T47D (cell line): ENCODE measurements around the gene RHEB.

Experiments
- DNase-seq, 2 experiments: peaks; one replicate each; pipeline versions ENCODE4 v3.0.0 to v3.0.0-alpha.2; 2011 to 2012; ENCODE audit warnings: low read depth in 1 of 2, low spot score in 1 of 2
- JUND ChIP-seq: IDR thresholded peaks from 2 replicates; pipeline ENCODE4 v1.6.1; 2012; ENCODE audit warnings: low read depth
- in situ Hi-C: cut with HindIII; loops from 2 replicates; pipeline ENCODE4 v1.10.0; 2016; ENCODE audit warnings: low sequenced_read_pairs, low pct_unique_long_range_greater_than_20kb

Gene RHEB

DNA sequence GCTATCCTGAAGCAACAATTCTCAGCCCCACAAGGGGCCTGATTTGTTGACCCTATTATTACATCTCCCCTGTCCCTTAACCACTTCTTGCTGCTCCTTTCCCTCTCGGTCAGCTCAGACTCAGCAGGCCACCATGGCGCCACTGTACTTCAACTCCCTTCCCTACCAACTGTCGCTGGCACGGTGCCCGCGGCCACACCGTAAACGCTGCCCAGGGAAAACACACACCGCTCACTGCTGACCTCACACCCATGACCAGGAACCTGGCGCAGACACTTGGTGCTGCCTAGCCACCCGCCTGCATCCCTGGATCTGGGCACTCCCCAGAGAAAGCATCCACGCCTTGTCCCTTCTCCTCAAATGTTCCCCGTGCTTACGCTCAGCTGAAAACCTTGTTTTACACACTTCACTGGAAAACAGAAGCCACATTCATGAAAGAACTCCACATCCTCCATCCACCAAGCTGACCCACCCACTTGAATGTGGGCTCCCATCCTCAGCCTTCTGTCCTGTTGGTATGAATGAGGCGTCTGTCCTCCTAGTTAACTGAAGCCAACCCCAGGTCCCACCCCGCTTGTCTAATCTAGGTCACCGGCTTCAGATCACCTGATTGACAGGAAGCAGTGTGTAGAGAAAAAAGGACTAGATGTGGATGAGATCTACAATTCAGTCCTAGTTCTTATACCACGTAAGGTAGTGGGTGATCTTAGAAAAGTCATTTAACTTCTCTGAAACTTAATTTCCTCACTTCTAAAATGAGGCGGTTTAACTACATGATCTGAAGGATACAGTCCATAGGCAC, 51.3 kb downstream of the RHEB start:
- in situ Hi-C loops, result no loop called here
- no peak for TF ChIP-seq JUND
- DNase-seq, result no peak

DNA sequence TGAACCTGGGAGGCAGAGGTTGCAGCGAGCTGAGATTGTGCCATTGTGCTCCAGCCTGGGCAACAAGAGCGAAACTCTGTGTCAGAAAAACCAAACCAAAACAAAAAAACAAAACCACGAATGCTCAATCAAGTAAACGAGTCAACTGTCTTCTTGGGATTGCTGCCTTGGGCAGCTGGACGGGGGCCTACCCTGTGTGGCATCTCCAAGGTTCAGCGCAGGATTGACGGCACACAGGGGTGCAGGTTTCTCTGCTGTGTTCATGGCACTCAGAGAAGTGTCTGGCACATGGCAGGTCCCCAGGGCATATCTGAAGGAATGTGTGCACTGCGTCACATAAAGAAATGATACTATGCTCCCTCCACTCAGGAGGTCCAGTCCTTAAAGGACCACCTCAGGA, 54.5 kb downstream of the RHEB start:
- in situ Hi-C loops, result no loop called here
- no peak for DNase-seq
- no peak for TF ChIP-seq JUND

DNA sequence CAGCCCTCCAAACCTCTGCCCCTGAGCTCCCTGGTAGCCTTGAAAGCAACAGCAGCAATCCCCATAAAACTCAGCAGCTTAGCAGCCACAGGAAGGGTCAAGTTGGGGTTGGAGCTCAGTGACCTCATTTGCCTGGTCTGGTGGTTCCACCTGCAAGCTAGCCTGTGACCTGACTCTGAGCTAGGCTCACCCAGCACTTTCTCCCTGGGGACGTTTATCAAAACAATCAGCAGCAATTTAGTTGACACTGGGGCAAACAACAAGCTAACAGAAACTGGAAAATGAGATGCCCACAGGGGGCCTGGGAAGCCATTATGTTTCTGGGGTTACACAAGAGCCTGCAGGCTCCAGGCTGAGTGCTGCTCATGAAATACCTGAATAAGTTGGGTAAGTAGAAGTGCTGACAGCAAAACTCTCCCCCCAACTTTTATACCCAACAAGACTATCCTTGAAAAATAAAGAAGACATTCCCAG, 57.4 kb downstream of the RHEB start:
- no peak for TF ChIP-seq JUND
- no peak for DNase-seq
- in situ Hi-C loops, result no loop called here

DNA sequence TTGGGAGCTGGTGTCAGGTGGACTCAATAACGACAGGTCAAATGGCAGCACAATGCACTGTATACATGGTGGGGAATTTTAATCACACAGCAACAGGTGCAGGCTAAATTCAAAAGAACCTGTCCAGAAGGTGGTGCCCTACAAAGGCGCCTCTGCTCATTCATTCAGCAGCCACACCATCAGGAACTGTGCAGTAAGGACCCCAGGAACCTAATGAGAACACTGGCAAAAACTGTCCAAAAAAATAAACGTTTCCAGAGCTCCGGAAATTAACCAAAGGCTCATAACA, 57.8 kb downstream of the RHEB start:
- no peak for TF ChIP-seq JUND
- in situ Hi-C loops, result no loop called here
- DNase-seq, result no peak

DNA sequence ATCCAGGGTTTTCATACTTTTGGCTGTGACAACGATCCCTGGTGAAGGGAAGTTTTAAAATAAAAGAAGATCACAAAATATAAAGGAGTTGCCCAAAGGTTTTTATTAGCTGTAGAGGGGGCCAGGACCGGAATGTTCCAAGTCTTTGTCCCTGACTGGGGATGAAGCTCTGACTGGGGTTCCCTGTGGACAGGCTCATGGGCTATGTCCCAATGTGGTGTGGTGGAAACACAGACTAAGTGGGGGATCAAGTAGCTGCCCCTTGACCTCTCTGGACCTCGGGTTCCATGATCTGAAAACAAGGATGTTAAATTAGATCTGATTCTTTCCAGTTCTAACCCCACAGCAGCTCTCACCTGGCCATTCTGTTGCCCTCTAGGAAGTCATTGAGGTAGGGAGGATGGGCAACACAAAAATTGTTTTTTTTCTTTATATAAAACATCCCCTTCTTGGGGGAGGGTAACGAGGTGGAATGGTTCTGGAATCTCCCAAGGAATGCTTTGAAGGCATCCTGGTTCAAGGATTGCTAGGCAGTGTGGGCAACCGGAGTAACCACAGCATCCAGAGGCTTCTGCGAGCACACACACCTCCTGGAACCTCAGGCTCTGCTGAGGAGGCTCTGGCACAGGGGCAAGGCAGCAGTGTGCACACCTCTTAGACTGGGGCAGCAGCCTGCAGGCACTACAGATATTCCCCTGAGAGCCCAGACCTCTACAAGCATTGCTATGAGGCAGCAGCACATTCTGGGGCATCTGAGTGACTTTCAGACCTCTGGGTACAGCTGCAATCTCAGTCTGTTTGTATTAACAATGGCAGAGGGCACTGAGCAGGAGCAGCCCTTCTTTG, 58.4 kb downstream of the RHEB start:
- TF ChIP-seq JUND, result no peak
- no peak for DNase-seq
- in situ Hi-C loops, result no loop called here

DNA sequence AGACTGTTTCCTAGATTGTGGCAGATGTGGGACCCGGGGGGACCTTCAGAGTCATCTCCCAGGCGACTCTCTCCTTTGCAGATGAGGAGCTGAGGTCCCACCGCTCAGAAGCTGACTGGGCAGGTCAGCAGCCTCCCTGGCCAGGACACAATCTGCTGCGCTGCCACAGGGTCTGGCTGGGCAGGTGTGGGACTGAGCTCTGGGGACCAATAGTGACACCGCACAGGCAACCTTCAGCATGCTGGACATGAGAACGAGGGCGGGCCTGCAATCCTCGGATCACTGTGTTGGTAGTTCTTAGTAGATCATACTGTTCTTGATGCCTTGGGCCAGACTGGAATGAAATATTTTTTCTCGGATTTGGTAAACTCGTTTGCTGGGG, 59.2 kb downstream of the RHEB start:
- no peak for TF ChIP-seq JUND
- in situ Hi-C loops, result no loop called here
- no peak for DNase-seq

DNA sequence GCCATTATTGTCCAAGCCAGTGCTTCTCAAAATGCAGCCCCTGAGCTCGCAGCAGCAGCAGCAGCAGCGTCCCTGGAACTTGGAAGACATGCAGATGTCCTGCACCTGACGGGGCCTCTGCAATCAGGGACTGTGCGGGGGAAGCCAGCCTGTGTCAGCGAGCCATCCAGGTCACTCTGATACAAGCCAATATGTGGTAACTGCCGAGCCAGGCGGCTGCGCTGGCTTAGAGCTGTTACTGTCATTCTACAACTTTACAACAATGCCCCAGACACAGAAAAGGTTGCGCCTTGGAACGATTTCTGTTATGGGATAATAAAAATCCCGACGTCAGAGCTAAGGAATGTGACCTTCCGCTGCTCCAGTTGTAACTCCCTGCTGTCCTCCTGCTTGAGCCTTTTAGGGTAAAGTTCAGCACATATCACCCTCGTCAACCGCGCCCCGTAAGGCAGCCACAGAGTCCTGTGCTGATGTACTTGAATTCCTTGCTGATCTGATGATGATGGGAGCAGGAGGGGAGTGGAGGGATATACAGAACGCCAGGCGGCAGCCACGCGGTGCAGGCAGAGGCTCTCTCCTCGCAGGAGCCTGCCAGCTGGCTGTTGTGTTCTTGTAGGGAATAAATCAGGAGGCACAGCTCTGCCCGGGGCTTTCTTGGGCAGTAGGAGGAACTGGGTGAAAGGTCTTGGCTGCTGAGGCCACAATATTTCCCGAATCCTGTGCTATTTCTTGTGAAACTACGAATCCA, 59.8 kb downstream of the RHEB start:
- DNase-seq, result peak in 1 of 2 experiments; percentile 52
- in situ Hi-C loops, result no loop called here
- no peak for TF ChIP-seq JUND

DNA sequence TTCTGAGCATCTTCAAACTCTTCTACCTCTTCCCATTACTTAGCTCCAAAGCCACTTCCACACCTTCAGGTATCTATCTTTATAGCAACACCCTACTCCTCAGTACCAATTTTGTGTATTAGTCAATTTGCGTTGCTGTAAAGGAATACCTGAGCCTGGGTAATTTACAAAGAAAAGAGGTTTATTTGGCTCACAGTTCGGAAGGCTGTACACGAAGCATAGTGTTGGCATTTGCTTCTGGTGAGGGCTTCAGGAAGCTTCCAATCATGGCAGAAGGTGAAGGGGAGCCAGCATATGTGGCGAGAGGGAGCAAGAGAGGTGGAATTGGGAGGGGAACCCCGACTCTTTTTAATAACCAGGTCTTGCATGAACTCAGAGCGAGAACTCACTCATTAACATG, 62.2 kb downstream of the RHEB start:
- no peak for DNase-seq
- in situ Hi-C loops, result no loop called here
- TF ChIP-seq JUND, result no peak

DNA sequence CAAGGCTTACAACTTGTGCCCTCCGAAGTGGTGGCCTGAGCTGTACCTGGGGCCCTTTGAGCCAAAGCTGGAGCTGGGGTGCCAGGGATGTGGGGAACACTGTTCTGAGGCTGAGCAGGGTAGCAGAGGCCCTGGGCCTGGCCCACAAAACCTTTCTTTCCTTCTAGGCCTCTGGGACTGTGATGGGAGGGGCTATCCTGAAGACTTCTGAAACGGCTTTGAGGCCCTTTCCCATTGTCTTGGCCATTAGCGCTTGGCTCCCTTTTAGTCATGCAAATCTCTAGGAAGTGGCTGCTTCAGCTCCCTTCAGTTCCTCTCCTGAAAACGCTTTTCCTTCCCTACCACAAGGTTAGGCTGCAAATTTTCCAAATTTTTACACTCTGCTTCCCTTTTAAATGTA, 62.9 kb downstream of the RHEB start:
- in situ Hi-C loops, result no loop called here
- no peak for DNase-seq
- no peak for TF ChIP-seq JUND

DNA sequence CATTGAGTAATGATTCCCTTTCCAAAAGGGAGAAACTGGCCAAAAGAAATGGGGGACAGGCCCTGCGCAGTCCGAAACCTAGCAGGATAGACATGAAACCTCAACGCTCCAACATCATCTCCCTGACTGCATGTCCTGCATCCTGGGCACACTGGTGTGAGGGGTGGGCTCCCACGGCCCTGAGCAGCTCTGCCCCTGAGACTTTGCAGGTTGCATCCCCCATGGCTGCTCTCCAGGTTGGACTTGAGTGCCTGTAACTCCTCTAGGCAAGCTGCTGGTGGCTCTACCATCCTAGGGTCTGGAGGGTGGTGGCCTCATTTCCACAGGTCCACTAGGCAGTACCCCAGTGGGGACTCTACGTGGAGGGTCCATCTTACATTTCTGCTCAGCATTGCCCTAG, 63.4 kb downstream of the RHEB start:
- in situ Hi-C loops, result no loop called here

DNA sequence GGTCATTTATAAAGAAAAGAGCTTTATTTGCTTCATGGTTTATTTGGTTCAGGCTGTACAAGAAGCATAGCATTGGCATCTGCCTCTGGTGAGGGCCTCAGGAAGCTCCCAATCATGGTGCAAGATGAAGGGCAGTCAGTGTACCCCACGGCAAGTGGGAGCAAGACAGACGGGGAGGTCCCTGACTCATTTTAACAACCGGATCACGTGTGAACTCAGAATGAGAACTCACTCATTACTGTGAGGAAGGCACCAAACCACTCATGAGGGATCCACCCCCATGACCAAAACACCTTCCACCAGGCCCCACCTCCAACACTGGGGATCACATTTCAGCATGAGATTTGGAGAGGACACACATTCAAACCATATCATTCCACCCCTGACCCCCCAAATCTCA, 64.0 kb downstream of the RHEB start:
- TF ChIP-seq JUND, result no peak
- no peak for DNase-seq
- in situ Hi-C loops, result no loop called here

More for the DNA sequence above, 63.4 kb downstream of the RHEB start:
- TF ChIP-seq JUND, result no peak
- no peak for DNase-seq

DNA sequence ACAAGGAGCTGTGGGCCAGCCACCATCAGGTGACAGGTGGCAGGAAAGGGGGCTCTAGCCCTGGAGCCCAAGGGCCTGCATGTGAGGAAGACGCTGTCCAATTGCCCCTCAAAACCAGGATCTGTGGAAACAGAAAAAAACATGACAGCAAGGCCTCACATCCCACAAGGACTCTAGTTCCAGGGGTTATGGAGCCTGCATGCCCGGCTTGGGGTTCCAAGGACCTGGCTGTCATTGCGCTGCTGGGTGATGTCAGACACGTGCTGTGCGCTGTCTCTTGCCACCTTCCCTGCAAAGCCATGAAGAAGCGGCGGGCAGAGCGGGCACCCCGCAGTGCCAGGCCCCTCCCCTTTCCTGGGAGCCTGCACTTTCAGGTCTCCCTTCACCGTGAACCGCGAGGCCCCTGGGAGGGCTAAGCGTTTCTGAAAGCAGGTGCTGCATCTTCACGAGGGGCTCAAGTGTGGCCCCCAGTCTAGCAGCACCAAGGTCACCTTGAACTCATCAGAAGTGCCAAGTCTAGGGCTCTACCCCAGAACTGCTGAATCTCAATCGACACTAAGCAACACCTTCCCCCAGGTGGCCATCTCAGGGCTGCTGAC, 64.7 kb downstream of the RHEB start:
- in situ Hi-C loops, result no loop called here
- DNase-seq, result no peak
- no peak for TF ChIP-seq JUND
